Keratinocyte (primary cell): ENCODE data around the gene YAP1.

Experiments used
- CTCF ChIP-seq, 3 experiments: IDR thresholded peaks in 1 of 3; conservative IDR thresholded peaks in 1 of 3; optimal IDR thresholded peaks in 1 of 3; 2 replicates in 2 of 3; 3 replicates in 1 of 3; pipeline versions ENCODE3 to v1.5.1; 2011; ENCODE audit warnings: low read length in 3 of 3, mild to moderate bottlenecking in 3 of 3, moderate library complexity in 2 of 3, control low read depth in 1 of 3, inconsistent platforms in 1 of 3; ENCODE audit not compliant: insufficient read depth in 2 of 3; ENCODE audit errors: extremely low read depth in 1 of 3
- EZH2 ChIP-seq: IDR thresholded peaks from one replicate; pipeline ENCODE4 v1.6.1; 2012; ENCODE audit warnings: inconsistent platforms, mild to moderate bottlenecking, low read length, moderate library complexity

GRCh38 chr11:102252339-102252891 is 142.2 kb downstream of the YAP1 start:
- TF ChIP-seq CTCF (optimal IDR thresholded peaks at IDR 0.05 in 1 of 3, IDR thresholded peaks at IDR 0.05 in 1 of 3, conservative IDR thresholded peaks at IDR 0.05 in 1 of 3; ENCODE audit: extremely low read depth in 1 of 3, insufficient read depth in 2 of 3, low read length in 3 of 3) (no peak), EZH2 (no peak)
